GM21576 (cell line): Measurements from ENCODE around the gene ANXA5.
"Not testable (repeated sequence)": the region's sequence is repeated elsewhere in the genome, so short reads cannot be mapped to it uniquely, and the experiment has no call there.

ENCODE experiments used
- ATAC-seq: cut with Tn5 transposase; IDR thresholded peaks from one replicate; pipeline ENCODE4 v1.9.1; 2021; ENCODE audit warnings: mild to moderate bottlenecking, moderate library complexity; ENCODE audit not compliant: unreplicated experiment

ANXA5 gene

GRCh38 chr4:121679951-121680350, 16.8 kb downstream of the ANXA5 start:
- ATAC-seq = no peak

DNA sequence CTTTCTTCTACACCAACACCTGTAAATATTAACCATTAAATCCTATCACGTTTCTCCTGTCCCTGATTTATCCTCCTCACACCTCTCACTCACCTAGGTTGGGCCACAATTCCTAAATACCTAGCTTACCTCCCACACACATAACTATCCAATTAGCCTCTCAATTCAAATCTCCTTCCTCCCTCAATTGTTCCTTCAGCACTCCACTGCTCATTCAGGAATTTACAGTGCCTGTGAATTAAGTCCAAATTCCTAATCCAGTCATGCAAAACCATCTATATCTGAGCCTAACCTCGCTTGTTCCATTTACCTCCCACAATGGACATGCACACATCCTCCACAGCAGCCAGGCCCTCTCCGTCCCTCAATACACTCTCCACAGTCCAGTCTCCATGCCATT, 17.5 kb downstream of the ANXA5 start:
- ATAC-seq = no peak

GRCh38 chr4:121677524-121677923, 19.3 kb downstream of the ANXA5 start:
- ATAC-seq = no peak

DNA sequence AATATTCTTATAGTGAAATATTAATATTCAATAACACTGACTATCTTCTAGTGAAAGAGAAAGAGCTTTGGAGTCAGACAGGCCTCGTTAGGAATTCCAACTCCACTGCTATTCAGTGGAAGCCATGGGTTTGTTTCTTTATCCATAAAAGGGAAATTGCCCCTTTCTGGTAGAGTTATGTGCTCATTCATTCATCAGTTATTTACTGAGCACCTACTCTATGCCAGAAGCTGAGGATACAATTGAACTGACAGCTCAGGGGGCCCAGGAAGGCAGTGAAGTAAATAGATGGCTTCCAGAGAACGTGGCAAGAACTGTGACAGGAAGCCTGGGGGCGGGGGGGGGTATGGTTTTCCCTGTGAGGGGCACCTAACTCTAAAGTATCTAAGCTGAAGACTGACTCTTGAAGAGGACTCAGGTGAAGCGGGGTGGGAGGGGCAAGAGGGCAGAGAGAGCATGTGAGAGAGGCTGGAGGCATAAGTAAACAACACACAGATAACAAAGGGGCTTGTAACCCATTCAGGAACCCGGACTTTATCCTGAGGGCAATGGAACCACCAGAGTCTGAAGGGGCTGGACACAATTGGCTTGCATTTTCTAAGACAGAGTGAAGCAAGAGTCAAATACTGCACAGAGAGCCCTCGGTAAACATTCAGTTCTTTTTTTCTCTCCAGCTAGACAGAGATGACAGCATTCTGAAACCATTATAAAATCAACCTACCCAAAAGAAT, 20.3 kb downstream of the ANXA5 start:
- no peak for ATAC-seq

DNA sequence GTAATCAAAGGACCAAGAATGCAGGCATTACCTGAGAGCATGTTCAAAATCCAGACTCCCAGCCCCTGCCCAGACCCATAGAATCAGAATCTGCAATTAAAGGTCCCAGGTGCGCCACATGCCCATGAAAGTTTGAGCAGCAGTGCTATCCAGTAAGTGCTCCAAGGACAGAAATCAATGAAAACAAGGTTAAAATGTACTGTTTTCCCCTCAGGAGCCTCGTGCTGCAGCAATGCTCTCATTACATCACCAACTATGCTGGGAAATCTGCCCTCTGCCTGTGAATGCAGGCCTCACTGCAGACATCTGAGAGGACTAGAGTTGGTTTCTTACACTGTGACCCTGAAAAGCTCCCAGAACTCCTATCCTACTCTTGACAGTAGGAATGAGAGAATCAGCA, 21.1 kb downstream of the ANXA5 start:
- no peak for ATAC-seq

DNA sequence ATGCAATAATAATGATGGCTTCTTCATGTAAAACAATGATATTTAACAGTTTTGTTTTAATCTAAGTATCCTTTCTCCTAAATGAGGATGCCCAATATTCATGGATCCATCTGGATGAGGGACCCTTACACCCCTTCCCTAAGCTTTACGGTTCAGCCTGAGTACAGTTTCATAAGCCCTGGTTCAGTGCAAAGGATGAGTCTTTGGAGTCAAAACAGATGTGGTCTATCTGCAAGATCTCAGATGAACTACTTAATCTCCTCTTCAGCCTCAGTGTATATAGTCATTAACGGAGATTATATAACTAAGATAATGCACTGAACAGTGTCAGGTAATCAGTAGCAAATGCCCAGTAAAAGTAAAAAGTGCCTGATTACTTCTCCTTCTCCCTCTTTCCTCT, 22.1 kb downstream of the ANXA5 start:
- ATAC-seq = no peak

DNA sequence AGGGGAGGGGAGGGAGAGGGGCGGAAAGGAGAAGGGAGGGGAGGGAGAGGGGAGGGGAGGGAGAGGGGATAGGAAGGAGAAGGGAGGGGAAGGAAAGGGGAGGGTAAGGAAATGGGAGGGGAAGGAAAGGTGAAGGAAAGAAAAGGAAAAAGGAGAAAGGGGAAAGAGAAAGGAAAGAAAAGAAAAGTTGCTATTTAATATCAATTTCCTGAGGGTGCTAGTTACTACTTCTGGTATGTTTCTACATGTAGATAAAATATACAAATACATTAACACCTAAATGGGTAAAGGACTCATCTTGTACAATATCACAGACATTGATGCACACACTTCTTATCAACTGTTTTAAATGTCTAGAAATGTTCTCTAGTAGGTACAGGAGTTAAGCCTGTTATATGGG, 22.6 kb downstream of the ANXA5 start:
- ATAC-seq = no peak

GRCh38 chr4:121669163-121669550, 27.6 kb downstream of the ANXA5 start:
- no peak for ATAC-seq

DNA sequence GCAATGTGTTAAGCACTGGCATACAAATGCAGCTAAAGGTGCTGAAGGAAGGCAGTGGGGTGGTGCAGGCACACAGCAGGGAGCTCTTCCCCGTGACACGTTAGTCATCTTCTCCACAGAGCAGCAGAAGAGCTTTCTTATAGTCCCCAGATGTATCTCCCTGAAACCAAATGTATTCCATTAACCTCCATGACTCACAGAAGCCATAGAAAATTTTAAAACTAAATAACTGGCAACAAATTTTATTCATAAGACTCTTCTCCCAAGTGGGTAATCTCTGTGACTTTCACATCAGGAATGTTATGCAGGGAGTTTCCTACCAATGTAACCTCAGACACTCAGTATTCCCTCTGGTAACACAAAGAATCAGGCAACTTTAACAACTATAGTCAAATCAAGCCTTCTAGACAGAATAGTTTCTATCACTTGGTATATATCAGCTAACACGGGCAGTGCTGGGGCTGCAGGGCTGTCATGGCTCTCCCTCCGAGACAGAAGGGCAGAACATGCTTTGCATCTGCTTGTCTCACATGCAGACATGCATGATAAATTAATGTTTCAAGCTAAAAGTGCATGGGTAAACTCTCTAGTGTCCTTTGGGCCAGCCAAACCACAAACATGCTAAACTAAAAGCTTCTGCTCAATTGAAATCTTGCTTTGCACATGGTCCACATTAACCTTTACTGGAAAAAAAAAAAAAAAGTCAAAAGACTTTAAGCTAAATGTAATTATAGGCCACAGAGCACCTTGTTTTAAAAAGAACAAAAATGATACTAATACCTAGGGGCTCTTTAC, 28.2 kb downstream of the ANXA5 start:
- ATAC-seq = no peak

GRCh38 chr4:121666091-121666679, 30.6 kb downstream of the ANXA5 start:
- no peak for ATAC-seq

GRCh38 chr4:121665371-121665770, 31.4 kb downstream of the ANXA5 start:
- ATAC-seq = no peak

DNA sequence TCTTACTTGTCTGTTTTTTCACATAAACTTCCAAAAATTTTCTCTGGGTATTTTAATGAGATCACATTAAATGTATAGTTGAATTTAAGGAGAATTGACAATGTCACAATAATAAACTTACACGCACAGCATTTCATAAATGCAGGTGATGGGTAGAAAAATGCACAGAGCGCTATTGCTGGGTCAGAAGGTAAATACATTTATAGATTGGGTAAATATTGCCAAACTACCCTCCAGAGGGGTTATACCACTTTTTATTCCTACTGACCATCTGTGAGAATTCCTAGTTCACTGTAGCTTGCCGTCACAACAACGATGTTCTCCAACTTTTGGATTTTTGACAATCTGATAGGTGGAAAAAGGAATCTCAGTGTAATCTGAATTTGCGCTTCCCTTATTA, 34.6 kb downstream of the ANXA5 start:
- ATAC-seq = no peak

DNA sequence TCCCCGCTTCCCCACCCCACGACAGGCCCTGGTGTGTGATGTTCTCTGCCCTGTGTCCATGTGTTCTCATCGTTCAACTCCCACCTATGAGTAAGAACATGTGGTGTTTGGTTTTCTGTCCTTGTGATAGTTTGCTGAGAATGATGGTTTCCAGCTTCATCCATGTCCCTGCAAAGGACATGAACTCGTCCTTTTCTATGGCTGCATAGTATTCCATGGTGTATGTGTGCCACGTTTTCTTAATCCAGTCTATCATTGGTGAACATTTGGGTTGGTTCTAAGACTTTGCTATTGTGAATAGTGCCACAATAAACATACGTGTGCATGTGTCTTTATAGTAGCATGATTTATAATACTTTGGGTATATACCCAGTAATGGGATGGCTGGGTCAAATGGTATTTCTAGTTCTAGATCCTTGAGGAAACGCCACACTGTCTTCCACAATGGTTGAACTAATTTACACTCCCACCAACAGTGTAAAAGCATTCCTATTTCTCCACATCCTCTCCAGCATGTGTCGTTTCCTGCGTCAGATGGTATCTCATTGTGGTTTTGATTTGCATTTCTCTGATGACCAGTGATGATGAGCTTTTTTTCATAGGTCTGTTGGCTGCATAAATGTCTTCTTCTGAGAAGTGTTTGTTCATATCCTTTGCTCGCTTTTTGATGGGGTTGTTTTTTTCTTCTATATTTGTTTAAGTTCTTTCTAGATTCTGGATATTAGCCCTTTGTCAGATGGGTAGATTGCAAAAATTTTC, 36.4 kb downstream of the ANXA5 start:
- ATAC-seq = not testable (repeated sequence)

DNA sequence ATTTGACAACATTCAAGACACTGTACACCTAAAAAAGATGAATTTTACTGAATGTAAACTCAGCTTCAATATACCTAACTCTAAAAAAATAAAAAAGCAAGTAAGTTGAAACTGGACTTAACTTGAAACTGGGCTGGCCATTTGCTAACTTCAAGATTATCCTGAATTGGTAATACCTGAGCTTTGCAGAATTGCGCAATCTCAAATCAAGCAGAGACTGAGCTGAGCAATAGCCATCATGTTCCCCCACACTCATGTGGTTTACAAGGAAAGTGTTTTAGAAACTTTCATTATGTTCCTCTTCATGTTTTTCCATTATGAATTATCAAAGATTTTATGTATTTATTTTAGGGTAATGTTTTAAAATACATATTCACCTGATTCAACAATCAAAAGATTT, 38.7 kb downstream of the ANXA5 start:
- no peak for ATAC-seq

DNA sequence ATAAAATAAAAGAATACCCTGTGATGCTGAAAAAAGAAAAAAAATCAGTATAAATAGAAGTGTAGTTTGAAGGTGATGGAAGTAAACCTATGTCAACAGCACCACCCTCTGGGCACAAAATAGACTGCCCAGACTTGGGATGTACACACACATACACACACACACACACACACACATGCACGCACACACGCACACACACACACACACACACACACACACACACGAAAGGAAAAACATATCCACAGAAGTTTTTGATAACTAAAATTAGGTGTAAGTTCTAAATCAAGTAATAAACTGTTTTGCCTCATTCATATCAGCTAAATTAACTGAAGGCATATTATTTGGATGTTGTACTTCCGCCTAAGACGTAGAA, 40.5 kb downstream of the ANXA5 start:
- peak; percentile 44 for ATAC-seq

DNA sequence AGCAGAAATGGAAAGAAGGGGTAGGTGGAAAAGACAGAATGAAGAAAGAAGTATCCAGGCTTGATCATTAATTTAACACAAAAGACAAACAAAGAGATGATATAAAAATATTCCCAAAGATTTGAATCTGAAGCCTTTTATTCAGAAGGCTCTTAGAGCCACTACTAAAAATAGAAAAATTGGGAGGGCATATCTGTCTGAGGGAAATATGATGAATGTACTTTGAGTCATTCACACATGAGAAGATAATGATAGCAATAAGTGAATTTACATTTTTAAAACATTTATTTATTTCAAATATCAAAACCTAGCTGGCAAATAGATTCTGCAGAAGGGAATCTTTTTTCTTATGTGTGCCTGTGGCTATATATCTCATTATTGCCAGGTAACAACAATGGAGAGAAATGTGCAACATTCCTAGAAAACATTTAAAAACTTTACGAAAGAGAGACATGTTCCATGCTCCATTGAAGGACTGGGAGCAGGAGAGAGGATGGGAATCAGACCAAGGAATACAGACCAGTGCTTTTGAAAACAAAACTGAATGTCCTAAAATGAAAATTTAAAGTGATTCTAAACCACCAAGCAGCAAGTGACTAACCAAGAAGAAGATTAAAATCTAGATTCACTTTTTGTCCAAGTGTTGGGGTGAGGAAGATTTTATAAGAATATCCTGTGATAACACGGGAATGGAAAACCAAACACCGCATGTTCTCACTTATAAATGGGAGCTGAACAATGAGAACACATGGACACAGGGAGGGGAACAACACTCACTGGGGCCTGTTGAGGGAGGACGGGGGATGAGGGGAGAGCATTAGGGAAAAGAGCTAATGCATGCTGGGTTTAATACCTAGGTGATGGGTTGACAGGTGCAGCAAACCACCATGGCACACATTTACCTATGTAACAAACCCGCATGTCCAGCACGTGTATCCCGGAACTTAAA, 41.2 kb downstream of the ANXA5 start:
- ATAC-seq = peak; percentile 6

DNA sequence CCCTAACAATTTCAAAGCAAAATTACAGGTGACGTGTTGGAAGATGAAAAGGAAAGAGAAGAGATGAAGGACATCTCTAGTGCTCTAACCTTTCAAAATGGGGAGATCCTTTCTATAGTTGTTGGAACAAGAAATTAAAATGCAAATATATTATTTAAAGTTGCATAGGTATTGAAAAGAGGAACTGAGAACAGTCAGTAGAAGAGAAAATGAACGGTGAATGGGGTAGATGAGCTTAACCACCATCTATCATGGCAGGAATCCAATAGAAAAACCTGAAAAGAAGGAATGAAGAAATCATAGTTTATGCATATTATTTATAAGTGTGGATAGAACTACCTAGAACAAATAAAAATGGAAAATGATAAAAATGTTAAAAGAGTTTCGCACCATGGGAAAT, 42.0 kb downstream of the ANXA5 start:
- ATAC-seq = peak; percentile 91

DNA sequence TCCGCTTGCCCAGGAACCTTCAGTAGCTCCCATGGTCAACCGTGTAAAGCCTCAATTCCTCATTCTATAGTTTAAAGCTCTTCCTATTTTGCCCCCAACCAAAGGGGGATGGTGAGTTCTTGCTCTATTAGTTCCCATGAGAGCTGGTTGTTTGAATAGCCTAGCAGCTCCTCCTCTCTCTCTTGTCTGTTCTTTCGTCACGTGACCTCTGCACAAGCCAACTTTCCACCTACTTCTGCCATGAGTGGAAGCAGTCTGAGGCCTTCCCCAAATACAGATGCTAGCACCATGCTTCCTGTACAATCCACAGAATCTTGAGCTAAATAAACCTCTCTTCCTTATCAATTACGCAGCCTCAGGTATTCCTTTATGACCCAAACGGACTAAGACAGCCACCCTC, 42.8 kb downstream of the ANXA5 start:
- ATAC-seq = no peak

- no peak for ATAC-seq
These were observed 43.6 kb downstream of the ANXA5 start for GRCh38 chr4:121653214-121653613.

GRCh38 chr4:121651597-121651996, 45.2 kb downstream of the ANXA5 start:
- peak; percentile 31 for ATAC-seq
